ENCODE data around the gene KAZN.

Gene KAZN

GRCh38 chr1:15063346-15063745 lies 464.9 kb downstream of the KAZN start:
- no peak for DNase-seq (ENCODE audit: low read depth in 2 of 2)

- no peak for DNase-seq (ENCODE audit: low read depth in 2 of 2)
Measured at GRCh38 chr1:15063783-15064182, 465.3 kb downstream of the KAZN start.

GRCh38 chr1:15064217-15064929 lies 465.9 kb downstream of the KAZN start:
- DNase-seq (ENCODE audit: low read depth in 2 of 2): no peak

GRCh38 chr1:15065291-15065690 lies 466.8 kb downstream of the KAZN start:
- DNase-seq (ENCODE audit: low read depth in 2 of 2): no peak

- no peak for DNase-seq (ENCODE audit: low read depth in 2 of 2)
Measured at GRCh38 chr1:15065736-15066135, 467.3 kb downstream of the KAZN start.

- no peak for DNase-seq (ENCODE audit: low read depth in 2 of 2)
Measured at GRCh38 chr1:15066191-15066590, 467.7 kb downstream of the KAZN start.

GRCh38 chr1:15067148-15067547 lies 468.7 kb downstream of the KAZN start:
- no peak for DNase-seq (ENCODE audit: low read depth in 2 of 2)

- no peak for DNase-seq (ENCODE audit: low read depth in 2 of 2)
Measured at GRCh38 chr1:15068152-15068551, 469.7 kb downstream of the KAZN start.

GRCh38 chr1:15068997-15069396 lies 470.5 kb downstream of the KAZN start:
- no peak for DNase-seq (ENCODE audit: low read depth in 2 of 2)

GRCh38 chr1:15070145-15070748 lies 471.8 kb downstream of the KAZN start:
- DNase-seq (ENCODE audit: low read depth in 2 of 2): no peak

- no peak for DNase-seq (ENCODE audit: low read depth in 2 of 2)
Measured at GRCh38 chr1:15071936-15072335, 473.5 kb downstream of the KAZN start.

GRCh38 chr1:15073799-15074308 lies 475.4 kb downstream of the KAZN start:
- DNase-seq (ENCODE audit: low read depth in 2 of 2): no peak

GRCh38 chr1:15075175-15075574 lies 476.7 kb downstream of the KAZN start:
- DNase-seq (ENCODE audit: low read depth in 2 of 2): no peak

GRCh38 chr1:15075817-15076216 lies 477.3 kb downstream of the KAZN start:
- no peak for DNase-seq (ENCODE audit: low read depth in 2 of 2)

- DNase-seq (ENCODE audit: low read depth in 2 of 2): no peak
Measured at GRCh38 chr1:15076807-15077206, 478.3 kb downstream of the KAZN start.

- no peak for DNase-seq (ENCODE audit: low read depth in 2 of 2)
Measured at GRCh38 chr1:15077384-15077783, 478.9 kb downstream of the KAZN start.

- no peak for DNase-seq (ENCODE audit: low read depth in 2 of 2)
Measured at GRCh38 chr1:15080328-15081007, 482.0 kb downstream of the KAZN start.

GRCh38 chr1:15081102-15081501 lies 482.6 kb downstream of the KAZN start:
- no peak for DNase-seq (ENCODE audit: low read depth in 2 of 2)

GRCh38 chr1:15083578-15083977 lies 485.1 kb downstream of the KAZN start:
- DNase-seq (ENCODE audit: low read depth in 2 of 2): no peak

- DNase-seq (ENCODE audit: low read depth in 2 of 2): no peak
Measured at GRCh38 chr1:15088281-15088971, 489.9 kb downstream of the KAZN start.

GRCh38 chr1:15089258-15089992 lies 490.9 kb downstream of the KAZN start:
- no peak for DNase-seq (ENCODE audit: low read depth in 2 of 2)

- DNase-seq (ENCODE audit: low read depth in 2 of 2): no peak
Measured at GRCh38 chr1:15090373-15090772, 491.9 kb downstream of the KAZN start.
